Kidney (tissue), 14 donors: ENCODE data around the gene CUBN. TPM values are rescaled to one million over a fixed set of nuclear protein-coding genes. Genes with fewer than 3 reads are reported as not detected.

Experiments used
- DNase-seq, 5 donors: peaks; one replicate each; pipeline ENCODE4 v3.0.0-alpha.2; 2013 to 2020
- FAIRE-seq: peaks from 2 replicates; lab custom pipeline; 2012; peaks lifted over from hg19 to GRCh38; lab: Jason Lieb, UNC
- H3K27ac ChIP-seq, 2 donors: one replicate each; pipeline ENCODE4 v1.7.0; 2013; ENCODE audit warnings: low read depth in 2 of 2, low read length in 2 of 2, inconsistent platforms in 1 of 2
- H3K27me3 ChIP-seq: one replicate; pipeline ENCODE4 v1.7.1; 2013; ENCODE audit warnings: low read length, inconsistent platforms; ENCODE audit not compliant: control insufficient read depth, insufficient read depth
- H3K36me3 ChIP-seq, 3 donors: one replicate each; pipeline versions ENCODE4 v1.7.0 to v1.7.1; 2013; ENCODE audit warnings: low read length in 3 of 3, control low read depth in 1 of 3, inconsistent platforms in 1 of 3; ENCODE audit not compliant: insufficient read depth in 3 of 3, control insufficient read depth in 2 of 3
- H3K4me1 ChIP-seq, 3 donors: one replicate each; pipeline versions ENCODE4 v1.7.0 to v1.7.1; 2013; ENCODE audit warnings: low read length in 3 of 3, inconsistent platforms in 1 of 3, low read depth in 1 of 3; ENCODE audit not compliant: control insufficient read depth in 2 of 3, insufficient read depth in 2 of 3
- H3K4me3 ChIP-seq, 3 donors: one replicate each; pipeline versions ENCODE4 v1.7.0 to v1.8.1; 2013; ENCODE audit warnings: low read length in 3 of 3, control low read depth in 1 of 3, inconsistent platforms in 1 of 3
- H3K9ac ChIP-seq, 3 donors: one replicate each; pipeline versions ENCODE4 v1.7.0 to v1.7.1; 2013; ENCODE audit warnings: low read length in 3 of 3, control low read depth in 1 of 3, inconsistent platforms in 1 of 3
- H3K9me3 ChIP-seq, 3 donors: one replicate each; pipeline versions ENCODE4 v1.7.0 to v1.7.1; 2013; ENCODE audit warnings: low read length in 3 of 3, control low read depth in 1 of 3, inconsistent platforms in 1 of 3; ENCODE audit not compliant: control insufficient read depth in 2 of 3, insufficient read depth in 1 of 3
- intact Hi-C: fragments of 100-400 bp; cut with DNase I; formaldehyde crosslinking; loops from one replicate; pipeline ENCODE4 v1.11.1; 2022
- polyA plus RNA-seq: library from polyadenylated mRNA; stranded (reverse); fragments of 350-450 nt; fragmentation: Illumina TruSeq; extraction: RNeasy Lipid Tissue Mini Kit (QIAGEN cat#74804); gene quantifications from one replicate; pipeline ENCODE4 v1.2.3, GENCODE V29; 2014; ENCODE audit warnings: low read depth, low replicate concordance; ENCODE audit not compliant: insufficient read depth
- total RNA-seq: library from RNA; stranded (reverse); fragmentation: NEBNext Ultra II Directional; extraction: Animal tissue kit (Norgen Biotek cat#: 25700); gene quantifications from one replicate; pipeline ENCODE4 v1.2.1, GENCODE V29; 2021
- TF ChIP-seq, protein P1 (sequence below): IDR thresholded peaks from 3 replicates; pipeline ENCODE4 v1.5.1; 2012; ENCODE audit warnings: mild to moderate bottlenecking, moderate library complexity, borderline replicate concordance; ENCODE audit not compliant: insufficient read depth; ENCODE audit errors: extremely low read depth
- donor health status: control.
- donor health status: control.
- donor health status: control.
- donor health status: control.
- donor health status: control.
- donor health status: DM: yes; HTN: yes; CAD: no.
- donor health status: Normal renal cell carcinoma (clear cell type).

Gene CUBN
- total and polyA plus RNA-seq, 2 donors from 2014 or later, result 14.8 to 31.6 TPM

DNA sequence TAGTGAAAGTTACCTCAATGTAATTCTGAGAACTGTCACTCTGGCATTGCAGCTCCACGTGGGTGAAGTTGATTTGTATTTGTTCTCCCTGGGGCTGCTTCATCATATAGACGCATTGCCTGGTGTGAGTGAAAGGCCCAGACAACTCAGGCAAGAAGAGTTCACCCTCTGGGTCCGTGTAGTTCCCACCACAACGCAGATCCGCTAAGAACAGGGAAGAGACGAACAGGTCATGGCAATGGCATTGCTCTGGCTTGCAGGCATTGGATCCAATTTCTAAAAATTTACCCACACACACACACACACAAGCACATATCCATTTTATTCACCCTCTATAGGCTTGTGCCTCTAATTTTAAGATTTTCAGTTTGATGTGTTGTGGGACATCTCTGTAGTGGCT, 45.4 kb downstream of the CUBN start:
- H3K9ac ChIP-seq, result no peak overlapping the region
- no peak for DNase-seq
- H3K27me3 ChIP-seq, result no peaks in the 10 kb centered on the region
- no peaks in the 10 kb centered on the region for H3K9me3 ChIP-seq
- FAIRE-seq, result no peak
- TF ChIP-seq, protein P1, sequence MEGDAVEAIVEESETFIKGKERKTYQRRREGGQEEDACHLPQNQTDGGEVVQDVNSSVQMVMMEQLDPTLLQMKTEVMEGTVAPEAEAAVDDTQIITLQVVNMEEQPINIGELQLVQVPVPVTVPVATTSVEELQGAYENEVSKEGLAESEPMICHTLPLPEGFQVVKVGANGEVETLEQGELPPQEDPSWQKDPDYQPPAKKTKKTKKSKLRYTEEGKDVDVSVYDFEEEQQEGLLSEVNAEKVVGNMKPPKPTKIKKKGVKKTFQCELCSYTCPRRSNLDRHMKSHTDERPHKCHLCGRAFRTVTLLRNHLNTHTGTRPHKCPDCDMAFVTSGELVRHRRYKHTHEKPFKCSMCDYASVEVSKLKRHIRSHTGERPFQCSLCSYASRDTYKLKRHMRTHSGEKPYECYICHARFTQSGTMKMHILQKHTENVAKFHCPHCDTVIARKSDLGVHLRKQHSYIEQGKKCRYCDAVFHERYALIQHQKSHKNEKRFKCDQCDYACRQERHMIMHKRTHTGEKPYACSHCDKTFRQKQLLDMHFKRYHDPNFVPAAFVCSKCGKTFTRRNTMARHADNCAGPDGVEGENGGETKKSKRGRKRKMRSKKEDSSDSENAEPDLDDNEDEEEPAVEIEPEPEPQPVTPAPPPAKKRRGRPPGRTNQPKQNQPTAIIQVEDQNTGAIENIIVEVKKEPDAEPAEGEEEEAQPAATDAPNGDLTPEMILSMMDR, result no peak
- peaks cover 0 to 45% (median 9%) of the 10 kb centered on the region in 3 donors for H3K36me3 ChIP-seq
- intact Hi-C loops, result no loop called here
- H3K4me1 ChIP-seq, result no peaks in the 10 kb centered on the region
- no peak overlapping the region for H3K4me3 ChIP-seq
- no peak overlapping the region for H3K27ac ChIP-seq

DNA sequence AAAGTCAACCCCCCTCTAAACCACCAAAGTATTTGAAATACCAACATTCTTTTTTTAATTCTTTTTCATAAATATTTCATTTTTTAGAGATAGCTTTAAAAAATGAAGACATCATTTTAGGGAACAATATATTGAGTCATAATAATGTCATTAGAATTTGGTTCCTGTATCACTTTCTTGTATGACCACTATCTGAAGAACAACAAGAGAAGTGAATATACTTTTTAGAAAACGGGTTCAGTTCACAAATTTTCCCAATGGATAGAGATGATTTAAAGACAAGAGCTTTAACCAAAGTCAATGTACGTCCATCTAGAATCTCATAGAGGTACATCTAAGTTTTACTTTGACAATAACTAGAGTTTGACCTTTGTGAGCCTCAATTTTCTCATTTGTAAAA, 48.2 kb downstream of the CUBN start:
- intact Hi-C loops, result no loop called here
- Histone ChIP-seq H3K4me3 (no peak overlapping the region), H3K9me3 (no peaks in the 10 kb centered on the region), H3K4me1 (no peaks in the 10 kb centered on the region), H3K36me3 (peaks cover 0 to 48% (median 11%) of the 10 kb centered on the region in 3 donors), H3K9ac (no peak overlapping the region), H3K27ac (no peak overlapping the region), H3K27me3 (no peaks in the 10 kb centered on the region)
- FAIRE-seq, result peak; percentile 6
- DNase-seq, result no peak
- TF ChIP-seq, protein P1, result no peak

DNA sequence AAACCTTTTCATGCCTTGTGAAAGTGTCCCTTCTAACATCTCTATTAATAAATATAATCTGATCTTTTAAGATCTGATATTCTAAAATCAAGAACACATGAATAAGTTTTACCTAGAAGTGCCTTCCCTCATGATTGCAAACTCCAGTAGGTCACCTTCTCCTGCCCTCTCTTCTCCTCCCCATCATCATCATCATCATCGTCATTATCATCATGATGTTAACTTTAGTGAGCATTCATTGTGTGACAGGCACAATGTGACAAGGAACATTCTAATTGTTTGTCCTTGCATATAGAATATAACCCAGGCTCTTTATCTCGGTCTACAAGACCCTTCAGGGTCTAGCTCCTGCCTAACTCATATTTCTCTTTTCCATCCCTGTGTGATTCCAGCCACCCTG, 51.7 kb downstream of the CUBN start:
- FAIRE-seq, result no peak
- H3K9ac ChIP-seq, result no peak overlapping the region
- H3K4me1 ChIP-seq, result no peaks in the 10 kb centered on the region
- H3K27ac ChIP-seq, result no peak overlapping the region
- peaks cover 0 to 36% (median 9%) of the 10 kb centered on the region in 3 donors for H3K36me3 ChIP-seq
- TF ChIP-seq, protein P1, result no peak
- H3K4me3 ChIP-seq, result no peak overlapping the region
- intact Hi-C loops, result no loop called here
- no peaks in the 10 kb centered on the region for H3K9me3 ChIP-seq
- no peaks in the 10 kb centered on the region for H3K27me3 ChIP-seq
- DNase-seq, result no peak

DNA sequence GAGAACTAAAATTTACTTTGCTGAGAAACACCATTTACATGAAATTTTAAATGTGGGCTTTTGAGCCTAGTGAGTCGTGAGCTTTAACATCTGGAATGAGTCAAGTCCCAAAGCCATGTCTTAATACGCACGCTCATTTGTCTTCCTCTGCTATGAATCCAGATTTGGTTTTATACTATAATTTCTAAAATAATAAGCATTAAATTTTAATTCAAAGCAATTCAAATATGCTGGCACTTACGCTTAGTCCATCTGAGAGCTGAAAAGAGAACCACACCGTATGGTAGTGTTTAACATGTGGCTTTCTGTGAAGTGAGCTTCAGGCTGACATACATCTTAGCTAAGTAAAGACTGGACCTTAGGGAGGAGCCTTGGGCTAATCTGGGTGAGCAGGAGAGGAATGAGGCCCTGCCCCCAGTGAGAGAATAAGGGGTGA, 52.2 kb downstream of the CUBN start:
- no peak overlapping the region for H3K4me3 ChIP-seq
- intact Hi-C loops, result no loop called here
- no peaks in the 10 kb centered on the region for H3K9me3 ChIP-seq
- H3K27me3 ChIP-seq, result no peaks in the 10 kb centered on the region
- no peak overlapping the region for H3K9ac ChIP-seq
- H3K27ac ChIP-seq, result no peak overlapping the region
- DNase-seq (peak in 1 of 5 donors; percentile 33), FAIRE-seq (no peak)
- peaks cover 0 to 33% (median 9%) of the 10 kb centered on the region in 3 donors for H3K36me3 ChIP-seq
- no peaks in the 10 kb centered on the region for H3K4me1 ChIP-seq
- TF ChIP-seq, protein P1, result no peak
